IMR-90 (cell line): ENCODE measurements around the gene ADIRF. TPM values are rescaled to one million over a fixed set of nuclear protein-coding genes. Genes with fewer than 3 reads are reported as not detected.

Source experiments
- ATAC-seq: fragments of 200-7000 bp; cut with Tn5 transposase; 2 replicates; pipeline ENCODE4 v1.9.1; 2020; ENCODE audit warnings: low read depth, mild to moderate bottlenecking, moderate library complexity
- BruUV-seq: library from RNA; stranded (reverse); fragments of 400-500 nt; replicated peaks from 2 replicates; lab custom pipeline; 2021; lab: Mats Ljungman, UMichigan
- CTCF ChIA-PET: fragments of 300-600 bp; formaldehyde crosslinking; extraction: SDS; loops from one replicate; lab custom pipeline; 2021; ENCODE audit warnings: antibody characterized with exemption; lab: Yijun Ruan, JAX
- POLR2A ChIA-PET: fragments of 300-600 bp; sonication (Branson Sonifier 250); formaldehyde crosslinking; loops from one replicate; lab custom pipeline; 2022; ENCODE audit warnings: antibody characterized with exemption; ENCODE audit not compliant: unreplicated experiment; lab: Charles Lee
- DNase-seq: peaks from one replicate; pipeline ENCODE4 v3.0.0; 2013
- H2AFZ ChIP-seq: replicated peaks from 2 replicates; pipeline ENCODE3; 2013; ENCODE audit warnings: low read length, mild to moderate bottlenecking; ENCODE audit not compliant: poor library complexity
- H2AK5ac ChIP-seq: 2 replicates; pipeline ENCODE4 v1.6.1; 2013; ENCODE audit warnings: low read depth, low read length, inconsistent platforms
- H2AK9ac ChIP-seq: replicated peaks from 2 replicates; pipeline ENCODE3; 2013; ENCODE audit warnings: mild to moderate bottlenecking, low read depth, low read length, moderate library complexity; ENCODE audit not compliant: poor library complexity
- H2BK120ac ChIP-seq: 2 replicates; pipeline ENCODE4 v1.6.1; 2013; ENCODE audit warnings: low read depth, low read length, inconsistent platforms
- H2BK15ac ChIP-seq: 3 replicates; pipeline ENCODE4 v1.6.1; 2013; ENCODE audit warnings: low read depth, low read length, inconsistent platforms
- H2BK20ac ChIP-seq: 2 replicates; pipeline ENCODE4 v1.6.1; 2013; ENCODE audit warnings: low read depth, mild to moderate bottlenecking, inconsistent platforms, low read length, moderate library complexity
- H2BK5ac ChIP-seq: 2 replicates; pipeline ENCODE4 v1.6.1; 2013; ENCODE audit warnings: mild to moderate bottlenecking, low read depth, low read length, inconsistent platforms; ENCODE audit not compliant: poor library complexity, severe bottlenecking
- H3K14ac ChIP-seq: replicated peaks from 2 replicates; pipeline ENCODE4 v1.6.1; 2013; ENCODE audit warnings: low read depth, low read length, inconsistent platforms
- H3K18ac ChIP-seq: 2 replicates; pipeline ENCODE4 v1.6.1; 2013; ENCODE audit warnings: low read depth, low read length, control low read depth
- H3K23ac ChIP-seq: 2 replicates; pipeline ENCODE4 v1.6.1; 2013; ENCODE audit warnings: low read depth, low read length, inconsistent platforms
- H3K27ac ChIP-seq: 2 replicates; pipeline ENCODE4 v1.5.1; 2013; ENCODE audit warnings: mild to moderate bottlenecking, control low read depth, low read length; ENCODE audit not compliant: insufficient read depth
- H3K27me3 ChIP-seq: 2 replicates; pipeline ENCODE4 v1.6.1; 2013; ENCODE audit warnings: low read length; ENCODE audit not compliant: control insufficient read depth, insufficient read depth
- H3K36me3 ChIP-seq: 2 replicates; pipeline ENCODE4 v1.6.1; 2013; ENCODE audit warnings: low read length, mixed read lengths; ENCODE audit not compliant: control insufficient read depth, insufficient read depth
- H3K4ac ChIP-seq: 2 replicates; pipeline ENCODE4 v1.6.1; 2013; ENCODE audit warnings: low read depth, low read length, inconsistent platforms
- H3K4me1 ChIP-seq: 2 replicates; pipeline ENCODE4 v1.6.1; 2013; ENCODE audit warnings: low read length, mixed read lengths; ENCODE audit not compliant: control insufficient read depth, insufficient read depth
- H3K4me2 ChIP-seq: 2 replicates; pipeline ENCODE4 v1.6.1; 2013; ENCODE audit warnings: low read depth, mild to moderate bottlenecking, control low read depth, low read length, moderate library complexity
- H3K4me3 ChIP-seq: 2 replicates; pipeline ENCODE4 v1.5.1; 2013; ENCODE audit warnings: low read depth, mild to moderate bottlenecking, control low read depth, low read length, moderate library complexity; ENCODE audit not compliant: insufficient read depth
- H3K56ac ChIP-seq: 2 replicates; pipeline ENCODE4 v1.6.1; 2013; ENCODE audit warnings: low read length, inconsistent platforms; ENCODE audit not compliant: insufficient read depth; ENCODE audit errors: extremely low read depth
- H3K79me1 ChIP-seq, 2 experiments: 2 replicates each; pipeline ENCODE4 v1.6.1; 2013; ENCODE audit warnings: low read length in 2 of 2, inconsistent platforms in 1 of 2, low read depth in 1 of 2
- H3K9ac ChIP-seq: 2 replicates; pipeline ENCODE4 v1.6.1; 2013; ENCODE audit warnings: low read depth, low read length, control low read depth
- H3K9me1 ChIP-seq: 2 replicates; pipeline ENCODE4 v1.6.1; 2013; ENCODE audit warnings: low read length, inconsistent platforms; ENCODE audit not compliant: insufficient read depth
- H3K9me3 ChIP-seq: 2 replicates; pipeline ENCODE4 v1.6.1; 2013; ENCODE audit warnings: low read length; ENCODE audit not compliant: control insufficient read depth, insufficient read depth
- H4K20me1 ChIP-seq: 2 replicates; pipeline ENCODE4 v1.6.1; 2013; ENCODE audit warnings: low read length, inconsistent platforms; ENCODE audit not compliant: insufficient read depth
- H4K5ac ChIP-seq: 2 replicates; pipeline ENCODE4 v1.6.1; 2013; ENCODE audit warnings: mild to moderate bottlenecking, low read depth, low read length, control low read depth
- H4K8ac ChIP-seq, 2 experiments: 2 replicates each; pipeline ENCODE4 v1.6.1; 2013; ENCODE audit warnings: low read depth in 2 of 2, low read length in 2 of 2, control low read depth in 1 of 2, inconsistent platforms in 1 of 2
- H4K91ac ChIP-seq: 2 replicates; pipeline ENCODE4 v1.6.1; 2013; ENCODE audit warnings: low read depth, low read length, inconsistent platforms; ENCODE audit not compliant: insufficient read depth
- BHLHE40 ChIP-seq: fragments of 150-350 bp; IDR thresholded peaks from 2 replicates; pipeline ENCODE4 v1.6.1; 2016; ENCODE audit warnings: mild to moderate bottlenecking, low read depth, low read length
- POLR2A ChIP-seq: IDR thresholded peaks from 2 replicates; pipeline ENCODE4 v1.6.1; 2012; ENCODE audit warnings: mild to moderate bottlenecking, low read depth, low read length
- RCOR1 ChIP-seq: IDR thresholded peaks from 2 replicates; pipeline ENCODE4 v1.6.1; 2012; ENCODE audit warnings: mild to moderate bottlenecking, low read length, improper control_type of control experiment; ENCODE audit not compliant: insufficient replicate concordance
- USF2 ChIP-seq: fragments of 150-350 bp; IDR thresholded peaks from 2 replicates; pipeline ENCODE4 v1.6.1; 2017; ENCODE audit warnings: mild to moderate bottlenecking, antibody characterized with exemption, low read length, low read depth
- WGBS, 2 experiments: methylation state at CpG; one replicate each; pipeline versions ENCODE4 v1.1.5 to v1.1.7; 2013; ENCODE audit warnings: missing lambda C conversion rate in 2 of 2; ENCODE audit not compliant: insufficient read length in 1 of 2; ENCODE audit errors: extremely low coverage in 2 of 2; 5-methylcytosine and 5-hydroxymethylcytosine counted together
- dilution Hi-C: fragments of 300-500 bp; cut with HindIII; formaldehyde crosslinking; loops from one replicate; pipeline ENCODE4 v1.14.3; 2018; ENCODE audit warnings: low sequenced_read_pairs; ENCODE audit not compliant: unreplicated experiment
- in situ Hi-C: fragments of 300-500 bp; cut with MboI; formaldehyde crosslinking; loops from 3 replicates; pipeline ENCODE4 v1.14.3; 2019; ENCODE audit warnings: low sequenced_read_pairs, inconsistent platforms, mixed read lengths
- intact Hi-C: fragments of 100-400 bp; cut with micrococcal nuclease; formaldehyde crosslinking; loops from 2 replicates; pipeline ENCODE4 v1.10.0; 2022
- polyA plus RNA-seq, 3 experiments: library from polyadenylated mRNA; depleted of rRNA; stranded (reverse); fragments of >200 nt; gene quantifications; 2 replicates each; pipeline ENCODE4 v1.2.3, GENCODE V29; 2012; ENCODE audit warnings: low replicate concordance in 1 of 3
- total RNA-seq: library from RNA; depleted of rRNA; stranded (reverse); fragments of >200 nt; gene quantifications from 2 replicates; pipeline ENCODE4 v1.2.3, GENCODE V29; 2012

The ADIRF gene
- total and polyA plus RNA-seq, 2 of the 4 experiments (the other 2 are of a cell fraction): 2.3 to 7.2 TPM

- no peak for TF ChIP-seq USF2
Observed at GRCh38 chr10:86969421-86970041, 1.2 kb downstream of the ADIRF start (continued).

- Histone ChIP-seq H3K27me3 (no peaks in the 10 kb centered on the region), H3K9ac (peak overlapping the region; percentile 93), H3K4me1 (peaks cover 36% of the 10 kb centered on the region), H2BK15ac (peak overlapping the region; percentile 10; the same call in 1 of the 3 replicates), H3K4me2 (peak overlapping the region; percentile 97), H3K36me3 (no peaks in the 10 kb centered on the region), H2BK20ac (peak overlapping the region; percentile 40), H3K9me3 (no peaks in the 10 kb centered on the region), H4K8ac (peak overlapping the region; percentile 80 to 89), H2BK120ac (peak overlapping the region; percentile 58), H4K91ac (peak overlapping the region; percentile 95), H3K56ac (peak overlapping the region; percentile 73), H2BK5ac (peak overlapping the region; percentile 85), H3K27ac (peak overlapping the region; percentile 92), H4K20me1 (no peaks in the 10 kb centered on the region; the same call in 1 of the 2 replicates), H2AFZ (peak overlapping the region; percentile 92), H2AK9ac (peak overlapping the region; percentile 99), H3K4ac (peak overlapping the region; percentile 87), H3K9me1 (peaks cover 20% of the 10 kb centered on the region), H3K23ac (peak overlapping the region; percentile 70), H3K4me3 (peak overlapping the region; percentile 75), H3K79me1 (peaks cover 0 to 40% of the 10 kb centered on the region in 2 experiments; a peak in 3 of 4 replicates), H4K5ac (peak overlapping the region; percentile 86), H2AK5ac (peak overlapping the region; percentile 84), H3K18ac (peak overlapping the region; percentile 92), H3K14ac (peak overlapping the region; percentile 88)
- TSS peak; percentile 55 for BruUV-seq
- DNase-seq (peak; percentile 51), ATAC-seq (peak; percentile 59)
- POLR2A ChIA-PET: no interaction called here
- in situ Hi-C loops (no loop called here), dilution Hi-C loops (no loop called here), intact Hi-C loops (no loop called here)
- TF ChIP-seq RCOR1 (no peak), POLR2A (peak; percentile 63), BHLHE40 (no peak)
- CTCF ChIA-PET: no interaction called here
- WGBS, 2 experiments: 8% methylated on average over 16 of the region's 30 CpGs; no CpG with 5 or more reads in 1 of the 2 experiments
Observed at GRCh38 chr10:86970162-86970981, 2.1 kb downstream of the ADIRF start.
